NCI-H748 treated with DMSO at 0.1 percent for 48 hours (cell line): ENCODE data around the gene UBR4.

Experiments used
- DNase-seq: peaks from one replicate; lab custom pipeline; 2025; lab: John Stamatoyannopoulos, UW

The UBR4 gene

DNA sequence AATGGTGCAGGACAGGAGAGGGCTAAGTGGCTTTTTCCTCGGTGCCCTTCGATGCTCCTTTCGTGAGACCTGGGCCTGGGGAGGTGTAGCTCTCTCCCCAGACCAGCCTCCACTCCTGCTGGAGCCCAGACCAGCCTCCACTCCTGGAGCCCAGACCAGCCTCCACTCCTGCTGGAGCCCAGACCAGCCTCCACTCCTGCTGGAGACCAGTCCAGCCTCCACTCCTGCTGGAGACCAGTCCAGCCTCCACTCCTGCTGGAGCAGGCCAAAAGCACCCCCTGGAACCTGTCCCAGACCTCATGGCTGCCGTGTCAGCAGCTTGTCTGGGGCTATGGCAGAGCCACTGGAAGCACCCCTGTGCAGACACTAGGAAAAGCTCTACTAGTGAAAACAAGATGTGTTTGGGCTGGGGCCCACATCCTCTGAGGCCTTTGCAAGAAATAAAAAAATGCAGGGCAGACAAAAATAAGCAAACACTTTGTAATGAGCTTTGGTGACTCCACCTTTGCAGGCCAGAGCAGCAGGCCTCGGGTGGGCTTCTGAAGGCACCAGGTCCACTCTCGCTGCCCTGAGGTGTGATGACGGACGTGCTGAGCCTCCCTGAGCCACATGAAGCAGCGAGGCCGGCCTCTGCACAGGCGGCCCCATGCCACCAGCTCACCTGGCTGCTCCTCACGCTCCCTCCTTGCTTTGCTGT, 137.6 kb downstream of the UBR4 start:
- DNase-seq, result no peak

DNA sequence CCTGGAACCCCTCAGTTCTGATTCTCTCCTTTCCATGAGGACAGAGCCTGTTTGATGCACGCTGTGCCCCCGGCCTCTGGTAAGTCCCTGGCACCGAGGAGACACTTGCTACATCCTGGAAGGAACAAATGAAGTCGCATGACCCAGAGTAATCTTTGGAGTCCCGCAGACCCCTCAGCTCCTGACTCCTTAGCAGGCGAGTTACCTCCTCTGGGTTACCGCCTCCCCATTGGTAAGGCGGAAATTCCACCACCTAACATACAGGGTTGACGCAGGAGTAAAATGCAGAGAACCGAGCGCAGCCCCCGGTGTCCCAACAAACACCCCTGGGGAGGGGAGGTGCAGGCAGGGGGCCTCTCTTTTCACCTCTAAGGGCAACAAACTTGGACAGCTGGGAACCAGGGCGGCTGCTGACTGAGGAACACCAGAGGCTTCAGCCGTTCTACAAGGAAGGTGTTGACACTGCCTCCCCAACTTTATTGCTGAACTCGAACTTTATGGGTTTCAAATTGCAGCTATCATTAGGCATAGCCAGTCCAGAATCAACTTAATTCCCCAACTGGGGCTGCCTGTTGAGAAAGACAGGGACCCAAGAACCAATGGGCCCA, 138.3 kb downstream of the UBR4 start:
- DNase-seq, result no peak

DNA sequence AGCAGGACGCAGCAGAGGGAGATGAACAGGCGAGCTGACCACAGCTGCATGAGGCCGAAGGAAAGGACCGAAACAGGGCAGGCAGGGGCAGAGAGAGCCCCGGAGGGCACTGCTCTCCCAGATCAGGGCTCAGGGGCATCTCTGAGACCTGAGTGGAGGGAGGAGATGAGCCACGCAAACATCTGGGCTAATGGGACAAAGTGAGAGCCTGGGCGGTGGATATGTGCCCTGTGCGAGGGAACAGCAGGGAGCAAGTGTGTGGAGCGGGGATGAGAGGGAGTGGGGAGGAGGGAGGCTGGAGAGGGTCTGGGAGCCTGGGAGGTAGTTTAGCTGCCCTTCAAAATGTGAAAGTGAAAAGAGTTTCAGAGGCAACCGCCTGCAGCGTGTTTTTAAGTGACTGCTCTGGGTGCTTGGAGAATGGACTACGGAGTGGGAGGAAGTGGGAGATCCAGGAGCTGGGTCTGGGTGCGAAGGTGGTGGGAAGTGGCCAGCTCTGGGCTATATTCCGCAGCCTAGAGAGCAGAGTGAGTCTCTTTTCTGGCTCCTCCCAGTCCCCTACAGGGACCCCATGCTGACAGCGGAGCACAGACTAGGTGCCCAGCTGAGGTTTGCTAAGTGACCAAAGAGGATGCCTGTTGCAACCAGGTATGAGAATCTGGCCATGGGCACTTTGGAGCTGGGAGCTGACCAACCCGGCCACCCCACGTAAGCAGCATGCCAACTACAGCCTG, 139.0 kb downstream of the UBR4 start:
- no peak for DNase-seq

DNA sequence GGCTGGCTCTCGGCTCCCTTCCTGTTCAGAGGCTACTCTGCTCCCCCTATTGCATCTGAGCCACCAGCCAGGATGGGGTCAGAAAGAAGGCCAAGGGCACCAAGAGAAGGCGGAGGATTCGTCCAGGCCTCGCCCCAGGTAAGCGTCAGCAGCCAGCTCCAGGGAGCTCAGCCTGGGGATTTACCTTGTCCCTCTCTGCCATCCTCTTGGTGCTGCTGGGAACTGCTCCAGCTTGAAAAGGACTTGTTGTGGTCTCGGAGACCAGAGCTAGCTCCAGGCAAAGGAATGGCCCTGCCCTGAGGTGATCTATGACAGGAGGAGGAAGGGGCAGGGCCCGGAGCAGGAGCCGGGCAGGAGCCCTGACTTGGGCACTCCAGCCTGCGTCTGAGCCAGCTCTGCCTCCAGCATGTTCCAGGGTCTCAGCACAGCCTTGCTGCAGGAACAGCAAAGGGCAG, 139.8 kb downstream of the UBR4 start:
- no peak for DNase-seq

DNA sequence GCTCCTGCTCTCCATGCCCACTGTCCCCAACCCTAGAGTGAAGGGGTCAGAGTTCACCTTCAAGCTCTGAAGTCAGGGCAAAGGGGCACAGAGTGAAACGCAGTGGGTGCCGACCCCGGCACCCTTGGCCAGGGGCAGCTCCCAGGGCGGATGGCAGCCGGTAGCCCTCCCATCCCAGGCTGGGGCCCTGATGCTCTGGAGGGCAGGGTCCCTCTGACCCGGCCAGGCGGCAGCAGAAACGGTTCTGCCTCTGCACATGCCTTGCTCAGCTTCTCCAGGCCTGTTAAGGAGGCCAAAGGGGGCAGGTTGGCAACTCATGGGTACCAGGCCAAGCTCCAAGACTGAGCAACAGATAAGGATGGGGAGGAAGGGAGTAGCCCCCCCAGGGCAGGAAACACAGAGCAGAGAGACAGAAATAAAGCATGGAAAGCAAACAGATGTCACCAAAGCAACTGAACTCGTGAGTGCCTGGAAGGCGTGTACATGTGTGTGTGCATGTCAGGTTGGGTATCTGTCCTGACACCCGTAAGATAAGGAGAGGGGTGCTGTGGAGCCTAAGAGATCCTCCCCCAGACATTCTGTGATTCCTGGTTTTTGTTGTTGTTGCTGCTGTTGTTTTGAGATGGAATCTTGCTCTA, 141.3 kb downstream of the UBR4 start:
- DNase-seq, result no peak

DNA sequence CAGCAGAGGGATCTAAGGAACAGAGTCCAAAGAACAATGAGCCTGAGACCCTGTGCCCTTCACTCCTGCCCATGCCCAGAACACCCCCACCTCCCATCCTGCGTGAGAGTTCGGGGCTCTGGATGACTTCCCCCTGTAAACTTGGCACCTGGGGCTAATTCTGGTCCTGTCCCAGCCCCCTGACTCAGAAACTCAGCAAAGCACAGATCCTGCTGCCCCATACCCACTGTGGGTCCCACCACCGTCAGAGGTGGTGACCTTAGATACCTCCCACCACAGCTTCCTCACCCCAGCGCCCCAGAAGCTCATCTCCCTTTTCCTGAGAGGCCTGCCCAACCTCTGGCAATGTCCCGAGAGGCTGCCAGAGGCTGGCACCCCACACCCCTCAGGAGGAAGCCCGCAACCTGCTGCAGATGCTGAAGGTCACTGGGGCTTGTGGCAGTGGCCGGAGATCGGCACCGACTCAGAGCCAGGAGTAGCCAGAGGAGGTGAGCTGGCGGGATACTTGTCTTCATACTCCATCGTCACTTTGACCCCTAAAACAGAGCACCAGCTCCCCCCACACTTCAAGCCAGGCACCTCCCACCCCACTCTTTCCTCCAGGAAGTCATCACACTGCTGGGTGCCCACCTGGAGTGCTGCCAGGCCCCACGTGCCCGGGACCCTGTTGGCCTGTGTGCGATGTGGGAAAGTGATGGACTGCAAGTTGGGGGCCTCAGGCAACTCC, 142.0 kb downstream of the UBR4 start:
- DNase-seq, result no peak

DNA sequence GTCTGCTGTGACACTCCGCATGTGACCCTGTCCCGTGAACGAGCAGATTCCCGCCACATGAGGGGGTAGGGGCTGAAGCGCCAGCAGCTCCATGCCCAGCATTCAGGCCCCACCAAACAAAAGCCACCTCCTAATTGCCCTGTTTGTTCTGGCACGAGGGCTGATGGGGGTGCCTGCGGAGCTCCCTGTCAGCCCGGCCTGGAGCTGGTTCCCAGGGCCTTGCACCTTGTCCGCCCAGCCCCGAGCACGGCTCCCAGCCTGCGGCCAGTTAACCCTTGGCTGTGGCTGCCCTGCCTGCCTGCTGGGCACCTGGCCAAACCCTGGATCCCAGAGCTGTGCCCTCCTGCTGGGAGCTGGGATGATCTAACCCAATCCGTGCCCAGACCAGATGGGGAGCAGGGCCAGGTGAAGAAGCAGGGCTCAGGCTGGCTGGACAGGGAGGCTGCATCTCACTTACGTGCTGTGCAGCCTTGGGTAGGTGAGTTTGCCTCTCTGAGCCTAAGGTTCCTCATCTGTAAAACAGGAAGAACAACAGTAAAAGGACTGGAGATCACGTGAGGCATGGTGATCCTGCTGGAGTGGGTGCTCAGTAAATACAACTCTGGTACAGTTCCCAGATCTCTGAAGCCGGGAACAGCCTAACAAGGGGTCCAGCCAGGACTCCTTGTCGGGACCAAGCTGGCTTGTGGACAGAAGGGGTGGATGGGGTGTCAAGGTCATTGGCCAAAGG, 142.7 kb downstream of the UBR4 start:
- DNase-seq, result no peak

DNA sequence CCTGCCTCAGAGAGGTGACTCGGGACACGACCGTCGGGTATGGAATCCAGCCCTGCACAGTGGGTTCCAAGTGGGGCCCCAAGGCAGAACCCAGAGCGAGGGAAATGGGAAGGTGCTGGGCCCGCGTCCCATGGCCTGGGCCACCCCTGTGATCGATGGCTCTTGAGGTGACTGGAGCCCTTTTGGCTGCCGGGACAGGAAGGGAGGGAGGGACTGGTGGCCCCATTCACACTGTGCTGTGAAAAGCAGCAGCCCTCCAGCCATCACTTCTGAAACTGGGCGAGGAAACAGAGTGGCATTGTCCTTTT, 143.2 kb downstream of the UBR4 start:
- DNase-seq, result no peak

DNA sequence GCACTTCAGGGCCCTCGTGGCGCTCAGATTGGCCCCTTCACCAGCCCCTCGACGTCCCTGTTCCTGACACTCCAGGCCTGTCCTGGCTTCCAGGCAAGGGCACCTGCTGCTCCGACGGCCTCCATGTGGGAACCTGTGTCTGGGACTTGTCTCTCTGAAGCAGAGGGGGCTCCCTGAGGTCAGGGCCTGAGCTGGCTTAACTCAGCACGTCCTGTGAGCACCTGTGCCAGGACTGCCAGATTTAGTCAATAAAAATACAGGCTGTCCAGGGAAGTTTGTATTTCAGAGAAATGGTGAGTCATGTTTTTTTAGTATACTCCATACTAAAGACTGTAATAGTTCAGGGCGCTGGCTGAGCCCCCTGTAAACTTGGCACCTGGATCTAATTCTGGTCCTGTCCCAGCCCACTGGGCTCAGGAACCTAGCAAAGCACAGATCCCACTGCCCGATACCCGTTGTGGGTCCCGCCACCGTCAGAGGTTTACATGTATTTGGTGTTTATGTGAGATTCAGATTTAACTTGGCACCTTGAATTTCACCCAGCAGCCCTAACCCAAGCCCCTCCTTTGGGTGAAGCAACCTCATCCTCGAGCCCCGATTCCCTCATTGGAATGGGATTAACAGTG, 143.7 kb downstream of the UBR4 start:
- DNase-seq, result no peak

DNA sequence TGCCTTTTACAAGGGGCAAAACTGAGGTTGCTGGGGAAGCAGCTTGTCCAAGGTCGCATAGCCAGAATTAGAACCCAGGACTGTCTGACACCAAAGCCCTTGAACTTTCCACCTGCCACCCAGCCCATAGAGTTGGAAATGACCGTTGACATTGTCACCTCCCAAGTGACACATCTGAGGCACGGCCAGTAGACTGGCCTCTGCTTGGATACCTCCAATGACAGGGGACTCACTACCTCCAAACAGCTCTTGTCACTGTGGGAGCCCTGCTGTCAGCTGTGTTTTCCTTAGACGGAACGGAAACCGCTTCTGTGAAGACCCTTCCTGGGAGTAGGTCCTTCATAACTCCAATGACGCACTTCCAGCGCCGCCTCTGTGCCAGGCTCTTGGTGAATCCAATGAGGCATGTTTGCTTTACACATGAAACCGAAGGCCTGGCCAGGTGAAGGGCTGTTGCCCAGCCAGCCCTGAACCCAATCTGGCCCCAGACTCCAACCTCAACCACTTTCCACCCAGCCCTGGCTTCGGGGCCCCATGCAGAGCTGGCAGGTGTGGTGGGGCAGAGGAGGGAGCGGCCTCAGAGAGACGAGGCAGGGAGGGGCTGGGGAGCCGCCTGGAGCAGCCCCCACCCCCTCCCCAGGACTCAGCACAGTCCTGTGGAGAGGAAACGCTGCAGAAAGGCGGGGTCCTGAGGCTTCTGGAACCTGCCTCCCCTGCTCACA, 144.4 kb downstream of the UBR4 start:
- DNase-seq, result no peak

DNA sequence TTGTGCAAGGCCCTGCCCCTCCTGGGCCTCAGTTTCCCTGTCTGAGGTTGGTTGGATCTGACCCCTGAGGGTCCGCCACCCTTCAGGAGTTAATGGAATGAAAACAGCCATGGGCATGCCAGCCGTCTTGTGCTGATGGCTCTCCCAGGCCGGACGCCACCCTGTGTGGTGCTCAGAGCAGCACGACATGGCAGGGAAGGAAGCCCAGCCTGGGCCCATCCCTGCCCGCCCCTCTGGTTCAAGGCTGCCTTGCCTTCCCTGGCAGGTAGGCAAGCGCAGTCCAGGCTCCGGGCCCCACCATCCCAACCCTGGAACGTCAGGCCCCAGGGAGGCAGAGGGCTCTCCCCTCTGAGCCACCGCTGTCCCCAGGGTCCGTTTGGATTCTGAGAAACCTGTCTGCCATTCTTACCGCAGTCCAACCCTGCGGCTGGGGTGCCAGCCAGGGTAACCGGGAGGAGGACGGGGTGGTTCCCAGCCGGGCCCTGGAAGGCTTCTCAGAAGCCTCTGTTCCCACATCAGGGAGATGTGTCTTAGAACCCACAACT, 145.1 kb downstream of the UBR4 start:
- DNase-seq, result no peak

DNA sequence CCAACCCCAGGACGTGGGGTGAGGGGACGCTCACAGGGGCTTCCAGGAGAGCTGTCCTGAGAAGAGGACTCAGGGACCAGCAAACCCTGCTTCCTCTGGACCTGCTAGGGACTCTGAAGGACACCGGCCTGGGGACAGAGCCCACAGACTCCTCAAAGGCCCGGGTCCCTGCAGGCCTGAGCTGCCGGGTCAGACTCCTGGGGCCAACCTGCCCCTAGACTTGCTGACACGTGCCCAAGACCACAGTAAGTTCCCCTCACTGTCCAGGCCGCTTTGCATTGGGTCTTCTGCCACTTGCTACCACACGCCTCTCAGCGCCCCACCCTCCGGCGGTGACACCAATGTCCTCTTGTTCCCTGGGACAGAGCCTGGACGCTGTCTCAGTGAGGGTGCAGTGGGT, 146.9 kb downstream of the UBR4 start:
- no peak for DNase-seq

DNA sequence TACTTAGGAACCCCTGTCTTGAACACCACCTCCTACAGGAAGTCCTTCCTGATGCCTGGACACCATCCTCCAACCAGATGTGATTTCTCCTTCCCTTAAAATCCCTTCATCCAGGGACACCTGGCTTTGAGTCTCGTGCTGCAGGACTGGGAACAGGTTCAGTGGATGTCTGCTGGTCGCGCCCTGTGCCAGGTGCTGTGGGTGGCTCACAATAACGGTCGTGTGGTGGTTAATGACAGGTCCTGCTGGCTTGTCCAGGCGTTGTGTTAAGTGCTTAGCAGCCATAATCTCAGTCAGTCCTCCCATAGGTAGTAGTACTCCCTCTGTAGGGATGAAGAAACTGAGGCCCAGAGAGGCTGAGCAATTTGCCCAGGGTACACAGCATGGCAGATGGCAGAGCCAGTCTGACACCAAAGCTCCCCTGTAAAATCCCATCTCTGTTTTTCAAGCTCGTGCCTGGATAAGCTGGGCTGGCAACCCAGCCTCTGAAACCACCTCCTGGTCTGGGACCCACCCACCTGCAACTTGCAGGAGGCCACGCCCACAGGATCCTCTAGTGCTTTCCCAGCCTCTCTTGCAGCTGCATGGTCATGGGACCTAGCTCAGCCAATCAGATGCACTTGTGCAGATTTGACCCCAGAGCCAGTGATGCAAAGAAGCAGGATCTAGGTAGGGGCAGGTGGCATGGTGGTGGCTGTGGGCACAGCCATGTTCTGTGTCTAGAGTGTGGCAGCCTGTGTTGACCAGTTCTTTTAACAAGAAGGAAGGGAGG, 147.6 kb downstream of the UBR4 start:
- no peak for DNase-seq

DNA sequence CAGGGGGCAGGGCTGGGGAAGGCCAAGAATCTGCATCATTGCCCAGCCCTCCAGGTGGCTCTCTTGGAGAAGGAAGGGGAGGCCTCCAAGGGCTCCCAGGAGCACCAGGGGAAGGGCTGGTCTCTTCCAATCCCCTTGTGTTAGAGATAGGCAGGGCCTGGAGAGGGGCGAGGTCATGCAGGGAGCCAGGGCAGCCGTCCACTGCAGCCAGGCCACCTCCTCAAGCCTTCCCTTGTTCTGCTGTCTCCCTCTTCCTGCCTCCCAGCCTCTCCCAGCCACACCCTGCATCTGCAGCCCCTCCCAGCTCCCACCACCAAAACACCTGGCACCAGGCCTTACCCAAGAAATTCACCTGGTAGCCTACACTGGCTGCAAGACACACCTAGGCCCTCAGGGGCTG, 148.3 kb downstream of the UBR4 start:
- no peak for DNase-seq

DNA sequence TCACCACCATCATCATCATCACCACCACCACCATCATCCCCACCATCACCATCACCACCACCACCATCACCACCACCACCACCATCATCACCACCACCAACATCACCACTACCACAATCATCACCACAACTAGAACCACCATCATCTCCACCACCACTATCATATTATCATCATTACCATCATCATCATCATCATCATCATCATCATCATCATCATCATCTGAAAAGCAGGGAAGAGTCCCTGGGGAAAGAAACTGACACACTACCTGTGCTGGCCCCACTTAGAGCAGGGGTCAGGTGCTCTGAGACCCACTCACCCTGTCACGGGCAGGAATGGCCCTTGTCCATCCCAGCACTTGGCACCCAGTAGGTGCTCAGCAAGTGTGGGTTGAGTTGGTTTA, 148.7 kb downstream of the UBR4 start:
- DNase-seq, result no peak

DNA sequence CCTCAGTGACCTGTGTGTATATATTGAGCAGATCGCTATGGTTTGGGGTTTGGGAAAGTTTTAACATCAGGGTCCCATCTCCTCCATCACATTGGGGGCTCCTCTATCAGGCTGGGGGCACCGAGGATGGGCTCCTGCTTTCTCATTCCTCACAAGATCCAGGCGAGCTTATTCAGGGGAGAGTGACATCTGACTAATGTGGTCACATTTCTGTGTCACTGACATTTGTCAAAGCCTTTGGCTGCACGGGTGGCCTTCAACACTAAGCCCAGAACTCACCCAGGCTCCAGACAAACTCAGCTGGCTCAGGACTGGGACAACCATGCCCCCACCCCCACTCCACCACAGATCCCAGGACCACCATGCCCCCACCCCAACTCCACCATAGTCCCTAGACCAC, 150.3 kb downstream of the UBR4 start:
- no peak for DNase-seq

DNA sequence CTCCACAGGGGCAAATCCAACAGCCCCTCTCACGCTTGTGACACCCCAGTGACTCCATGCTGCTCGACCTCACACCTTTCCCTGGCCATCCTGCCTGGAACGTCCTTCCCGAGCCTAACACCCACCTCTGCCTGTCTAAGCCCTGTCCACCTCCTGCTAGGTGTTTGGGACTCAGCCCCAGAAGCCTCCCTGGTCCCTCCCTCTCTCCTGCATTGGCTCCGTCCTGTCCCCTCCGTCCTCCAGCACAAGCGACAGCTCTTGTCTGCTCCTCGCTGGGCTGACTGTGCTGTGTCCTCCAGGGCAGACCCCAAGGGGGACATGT, 151.6 kb downstream of the UBR4 start:
- DNase-seq, result no peak

DNA sequence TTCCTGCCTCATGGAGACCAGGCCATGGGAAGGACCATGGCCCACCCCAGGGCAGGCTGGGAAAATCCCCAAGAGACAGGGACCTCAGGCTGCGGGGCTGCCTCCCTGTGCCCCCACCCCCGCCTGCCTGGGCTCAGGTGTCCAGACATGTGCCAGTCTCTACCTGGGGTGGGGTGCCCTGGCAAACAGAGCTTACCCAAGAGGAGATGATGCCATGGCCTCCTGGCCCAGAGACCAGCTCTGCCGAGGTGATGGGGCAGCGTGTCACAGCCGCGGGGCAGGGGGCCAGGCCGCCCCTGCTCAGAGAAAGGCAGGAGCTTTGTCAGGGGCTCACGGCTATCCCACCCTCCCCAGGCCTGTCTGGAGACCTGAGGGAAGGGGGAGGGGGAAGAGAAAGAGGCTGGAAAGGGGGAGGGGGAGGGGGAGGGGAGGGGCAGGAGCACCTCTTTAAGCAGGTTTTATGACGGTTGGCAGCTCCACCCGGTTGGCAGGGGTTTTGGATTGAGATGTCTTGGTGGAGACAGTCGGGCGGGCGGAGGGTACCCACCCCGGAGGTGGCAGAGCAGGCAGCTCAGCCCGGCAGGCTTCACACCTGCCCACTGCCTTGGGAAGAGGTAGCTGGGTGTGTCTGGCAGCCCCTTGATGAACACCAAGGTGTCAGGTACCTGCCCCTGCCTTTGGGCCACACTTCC, 152.1 kb downstream of the UBR4 start:
- no peak for DNase-seq

DNA sequence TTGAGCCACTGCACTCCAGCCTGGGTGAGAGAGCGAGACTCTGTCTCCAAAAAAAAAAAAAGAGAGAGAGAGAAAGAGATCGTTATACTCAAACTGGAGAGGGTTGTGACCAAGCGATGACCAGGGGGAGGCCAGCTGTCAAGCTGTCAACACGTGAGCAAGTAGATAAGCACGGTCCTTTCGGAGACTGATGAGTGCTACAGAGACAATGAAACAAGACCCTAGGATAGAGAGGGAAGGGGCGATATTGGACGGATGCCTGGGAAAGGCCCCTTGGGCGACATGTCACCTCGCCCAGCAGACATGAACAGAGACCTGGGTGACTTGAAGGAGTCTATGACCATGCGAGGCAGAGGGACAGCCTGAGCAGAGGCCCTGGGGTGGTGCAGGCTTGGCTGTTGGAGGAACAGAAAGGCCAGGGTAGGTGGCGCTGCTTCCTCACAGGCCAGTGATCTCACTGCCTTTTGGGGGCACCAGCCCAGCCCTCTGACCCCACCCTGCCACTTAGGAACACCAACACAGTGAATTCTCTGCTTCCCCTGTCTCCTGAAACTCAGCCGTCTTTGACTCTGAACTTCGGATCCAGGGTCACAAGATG, 152.8 kb downstream of the UBR4 start:
- DNase-seq, result no peak
